Liver (tissue), 9 donors: ENCODE results near the gene CEMP1. TPM values are rescaled to one million over a fixed set of nuclear protein-coding genes. Genes with fewer than 3 reads are reported as not detected.

Experiments used
- DNase-seq: peaks from one replicate; pipeline ENCODE4 v3.0.0-alpha.2; 2017; ENCODE audit warnings: low spot score
- H3K27ac ChIP-seq, 2 donors: one replicate each; pipeline ENCODE4 v1.7.0; 2013; ENCODE audit warnings: inconsistent platforms in 2 of 2, low read length in 2 of 2, control low read depth in 1 of 2, low read depth in 1 of 2, mild to moderate bottlenecking in 1 of 2
- H3K27me3 ChIP-seq, 4 donors: one replicate each; pipeline versions ENCODE4 v1.6.1 to v1.7.0; 2013; ENCODE audit warnings: low read length in 3 of 4, inconsistent platforms in 1 of 4, mild to moderate bottlenecking in 1 of 4, moderate library complexity in 1 of 4; ENCODE audit not compliant: control insufficient read depth in 4 of 4, insufficient read depth in 4 of 4
- H3K36me3 ChIP-seq, 4 donors: one replicate each; pipeline versions ENCODE4 v1.6.1 to v1.7.0; 2013; ENCODE audit warnings: low read length in 3 of 4, mild to moderate bottlenecking in 3 of 4, low read depth in 1 of 4, moderate library complexity in 1 of 4; ENCODE audit not compliant: control insufficient read depth in 4 of 4, insufficient read depth in 3 of 4
- H3K4me1 ChIP-seq, 4 donors: one replicate each; pipeline versions ENCODE4 v1.6.1 to v1.7.0; 2013; ENCODE audit warnings: low read length in 3 of 4, mild to moderate bottlenecking in 3 of 4, moderate library complexity in 1 of 4; ENCODE audit not compliant: control insufficient read depth in 4 of 4, insufficient read depth in 4 of 4
- H3K4me3 ChIP-seq, 3 donors: one replicate each; pipeline versions ENCODE4 v1.6.1 to v1.7.0; 2013; ENCODE audit warnings: low read length in 3 of 3, control low read depth in 1 of 3, low read depth in 1 of 3, mild to moderate bottlenecking in 1 of 3
- H3K9ac ChIP-seq, 2 donors: one replicate each; pipeline ENCODE4 v1.7.0; 2013; ENCODE audit warnings: low read length in 2 of 2, mild to moderate bottlenecking in 2 of 2, moderate library complexity in 2 of 2, control low read depth in 1 of 2, low read depth in 1 of 2
- H3K9me3 ChIP-seq, 4 donors: one replicate each; pipeline versions ENCODE4 v1.6.1 to v1.7.0; 2013; ENCODE audit warnings: low read length in 3 of 4; ENCODE audit not compliant: control insufficient read depth in 4 of 4
- CTCF ChIP-seq: fragments of 150-350 bp; IDR thresholded peaks from 2 replicates; pipeline ENCODE4 v1.5.1; 2017; ENCODE audit warnings: improper control_type of control experiment, low read depth, low read length; ENCODE audit not compliant: missing input control
- FOXA1 ChIP-seq: IDR thresholded peaks from 2 replicates; pipeline ENCODE4 v1.6.1; 2016; ENCODE audit warnings: antibody characterized with exemption
- FOXA2 ChIP-seq: IDR thresholded peaks from 2 replicates; pipeline ENCODE4 v1.6.1; 2016; ENCODE audit warnings: antibody characterized with exemption
- GABPA ChIP-seq, 2 donors: IDR thresholded peaks in 1 of 2; conservative IDR thresholded peaks in 1 of 2; 2 replicates each; pipeline ENCODE4 v1.6.1; 2016; ENCODE audit warnings: antibody characterized with exemption in 2 of 2, mild to moderate bottlenecking in 1 of 2, moderate library complexity in 1 of 2
- HNF4A ChIP-seq, 2 donors: conservative IDR thresholded peaks; 2 replicates each; pipeline ENCODE4 v1.6.1; 2016; ENCODE audit warnings: antibody characterized with exemption in 2 of 2, mild to moderate bottlenecking in 2 of 2
- HNF4G ChIP-seq: IDR thresholded peaks from 2 replicates; pipeline ENCODE4 v1.6.1; 2016; ENCODE audit warnings: antibody characterized with exemption
- JUND ChIP-seq, 2 donors: IDR thresholded peaks; 2 replicates each; pipeline ENCODE4 v1.6.1; 2016; ENCODE audit warnings: antibody characterized with exemption in 2 of 2
- RAD21 ChIP-seq, 2 donors: IDR thresholded peaks; 2 replicates each; pipeline ENCODE4 v1.6.1; 2016; ENCODE audit warnings: antibody characterized with exemption in 2 of 2, mild to moderate bottlenecking in 2 of 2
- REST ChIP-seq: IDR thresholded peaks from 2 replicates; pipeline ENCODE4 v1.6.1; 2016; ENCODE audit warnings: antibody characterized with exemption, mild to moderate bottlenecking
- RXRA ChIP-seq, 2 donors: IDR thresholded peaks; 2 replicates each; pipeline ENCODE4 v1.6.1; 2017 to 2018; ENCODE audit warnings: antibody characterized with exemption in 2 of 2, mild to moderate bottlenecking in 1 of 2
- SP1 ChIP-seq: IDR thresholded peaks from 2 replicates; pipeline ENCODE4 v1.6.1; 2018; ENCODE audit warnings: antibody characterized with exemption, mild to moderate bottlenecking
- YY1 ChIP-seq: IDR thresholded peaks from 2 replicates; pipeline ENCODE4 v1.6.1; 2016; ENCODE audit warnings: antibody characterized with exemption, mild to moderate bottlenecking
- ZBTB33 ChIP-seq: IDR thresholded peaks from 2 replicates; pipeline ENCODE4 v1.6.1; 2016; ENCODE audit warnings: antibody characterized with exemption
- WGBS: extraction: QIAGEN DNeasy Blood & Tissue Kit; methylation state at CpG from one replicate; pipeline ENCODE4 v1.1.7; 2013; 5-methylcytosine and 5-hydroxymethylcytosine counted together
- polyA plus RNA-seq, 2 donors: library from polyadenylated mRNA; stranded (reverse) in 1 of 2; unstranded in 1 of 2; fragments of 200-250 nt in 1 of 2; fragments of >200 nt in 1 of 2; fragmentation: Nextera tagmentation in 1 of 2; extraction: Ambion mirVana in 1 of 2; gene quantifications; one replicate each; pipeline versions ENCODE4 v1.2.1 to v1.2.3, GENCODE V29; 2013 to 2015
- total RNA-seq, 2 donors: library from RNA; depleted of rRNA; stranded (reverse); fragments of >200 nt; gene quantifications; one replicate each; pipeline ENCODE4 v1.2.3, GENCODE V29; 2014
- TF ChIP-seq, protein P1 (sequence below): IDR thresholded peaks from 2 replicates; pipeline ENCODE4 v1.6.1; 2016; ENCODE audit warnings: antibody characterized with exemption
- TF ChIP-seq, protein P2 (sequence below): IDR thresholded peaks from 2 replicates; pipeline ENCODE4 v1.6.1; 2016; ENCODE audit warnings: antibody characterized with exemption
- donor health status: healthy.
- donor health status: healthy.
- donor health status: healthy.
- donor health status: healthy.
- donor health status: healthy.

Gene CEMP1
- total and polyA plus RNA-seq, 4 donors = 0.06 to 1.6 (median 0.20) TPM

- peak; percentile 67 to 74 for TF ChIP-seq RAD21 (IDR thresholded peaks at IDR 0.05)
- no peak for TF ChIP-seq CTCF
- peak; percentile 17 for TF ChIP-seq REST
- TF ChIP-seq RXRA (IDR thresholded peaks at IDR 0.05) = peak; percentile 89 to 96
Observed at GRCh38 chr16:2497116-2497630, 34.0 kb downstream of the CEMP1 start (continued).

- Histone ChIP-seq H3K27ac (no peak overlapping the region), H3K4me3 (no peak overlapping the region), H3K9me3 (no peaks in the 10 kb centered on the region), H3K27me3 (no peaks in the 10 kb centered on the region), H3K36me3 (peaks cover 0 to 9% (median under 1%) of the 10 kb centered on the region in 4 donors), H3K4me1 (peaks cover 17 to 39% (median 30%) of the 10 kb centered on the region in 4 donors), H3K9ac (no peak overlapping the region)
- TF ChIP-seq REST (no peak), RXRA (IDR thresholded peaks at IDR 0.05) (no peak), ZBTB33 (no peak), FOXA2 (no peak), CTCF (no peak), RAD21 (IDR thresholded peaks at IDR 0.05) (no peak), JUND (IDR thresholded peaks at IDR 0.05) (no peak), YY1 (no peak), GABPA (IDR thresholded peaks at IDR 0.05 in 1 of 2, conservative IDR thresholded peaks at IDR 0.05 in 1 of 2) (no peak), SP1 (no peak), HNF4G (no peak), HNF4A (conservative IDR thresholded peaks at IDR 0.05) (no peak), FOXA1 (no peak)
- TF ChIP-seq, protein P1, sequence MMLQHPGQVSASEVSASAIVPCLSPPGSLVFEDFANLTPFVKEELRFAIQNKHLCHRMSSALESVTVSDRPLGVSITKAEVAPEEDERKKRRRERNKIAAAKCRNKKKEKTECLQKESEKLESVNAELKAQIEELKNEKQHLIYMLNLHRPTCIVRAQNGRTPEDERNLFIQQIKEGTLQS = no peak
- TF ChIP-seq, protein P2, sequence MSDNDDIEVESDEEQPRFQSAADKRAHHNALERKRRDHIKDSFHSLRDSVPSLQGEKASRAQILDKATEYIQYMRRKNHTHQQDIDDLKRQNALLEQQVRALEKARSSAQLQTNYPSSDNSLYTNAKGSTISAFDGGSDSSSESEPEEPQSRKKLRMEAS = no peak
- WGBS = 96% methylated on average over 62 of the region's 62 CpGs
- no peak for DNase-seq
Observed at GRCh38 chr16:2496223-2497115, 34.7 kb downstream of the CEMP1 start.
